Left ventricle myocardium inferior (tissue), 1 donor: ENCODE data around the gene ZNF536. TPM values are rescaled to one million over a fixed set of nuclear protein-coding genes. Genes with fewer than 3 reads are reported as not detected.

Experiments used
- DNase-seq: peaks from one replicate; pipeline ENCODE4 v3.0.0-alpha.2; 2020
- H3K27ac ChIP-seq: fragments of 200-600 bp; replicated peaks from 2 replicates; pipeline ENCODE4 v1.8.0; 2021
- H3K27me3 ChIP-seq: fragments of 200-600 bp; 2 replicates; pipeline ENCODE4 v1.8.0; 2021; ENCODE audit warnings: low read depth
- H3K36me3 ChIP-seq: fragments of 200-600 bp; 2 replicates; pipeline ENCODE4 v1.8.0; 2021
- H3K4me1 ChIP-seq: fragments of 200-600 bp; 2 replicates; pipeline ENCODE4 v1.8.0; 2021
- H3K4me3 ChIP-seq: fragments of 200-600 bp; 2 replicates; pipeline ENCODE4 v1.8.0; 2021; ENCODE audit warnings: mild to moderate bottlenecking, moderate library complexity
- H3K9me3 ChIP-seq: fragments of 200-600 bp; replicated peaks from 2 replicates; pipeline ENCODE4 v1.8.0; 2021
- CTCF ChIP-seq: fragments of 200-600 bp; IDR thresholded peaks from 2 replicates; pipeline ENCODE4 v1.8.0; 2021; ENCODE audit warnings: antibody characterized with exemption, mild to moderate bottlenecking, borderline replicate concordance
- intact Hi-C: fragments of 100-400 bp; cut with micrococcal nuclease; formaldehyde crosslinking; loops from one replicate; pipeline ENCODE4 v1.11.0; 2022
- total RNA-seq: library from RNA; stranded (reverse); fragmentation: NEBNext Ultra II Directional; extraction: Animal tissue kit (Norgen Biotek cat#: 25700); gene quantifications from one replicate; pipeline ENCODE4 v1.2.1, GENCODE V29; 2021
- donor health status: DM: no; HTN: yes; CAD: no; lungs with severe emphysema.

ZNF536 gene
- total RNA-seq, 1 donor from 2014 or later: 4.0 TPM

GRCh38 chr19:30357580-30357954 lies 14.6 kb upstream of the ZNF536 start:
- Histone ChIP-seq H3K4me3 (no peak overlapping the region), H3K27me3 (peaks cover 56% of the 10 kb centered on the region), H3K9me3 (no peaks in the 10 kb centered on the region), H3K36me3 (no peaks in the 10 kb centered on the region), H3K4me1 (no peaks in the 10 kb centered on the region), H3K27ac (no peak overlapping the region)
- no peak for TF ChIP-seq CTCF
- intact Hi-C loops: no loop called here
- DNase-seq: no peak

GRCh38 chr19:30358319-30358718 lies 13.9 kb upstream of the ZNF536 start:
- Histone ChIP-seq H3K27ac (no peak overlapping the region), H3K27me3 (peaks cover 57% of the 10 kb centered on the region), H3K4me3 (no peak overlapping the region), H3K36me3 (no peaks in the 10 kb centered on the region), H3K4me1 (no peaks in the 10 kb centered on the region), H3K9me3 (no peaks in the 10 kb centered on the region)
- intact Hi-C loops: no loop called here
- DNase-seq: no peak
- TF ChIP-seq CTCF: no peak

- no peak for DNase-seq
- intact Hi-C loops: no loop called here
- no peak overlapping the region for H3K27ac ChIP-seq
- TF ChIP-seq CTCF: no peak
- no peaks in the 10 kb centered on the region for H3K9me3 ChIP-seq
- H3K4me3 ChIP-seq: no peak overlapping the region
- peaks cover 57% of the 10 kb centered on the region for H3K27me3 ChIP-seq
- H3K4me1 ChIP-seq: no peaks in the 10 kb centered on the region
- H3K36me3 ChIP-seq: no peaks in the 10 kb centered on the region
Observed at GRCh38 chr19:30358821-30359580, 13.2 kb upstream of the ZNF536 start.

- intact Hi-C loops: no loop called here
- H3K4me3 ChIP-seq: no peak overlapping the region
- H3K27me3 ChIP-seq: peaks cover 55% of the 10 kb centered on the region
- H3K9me3 ChIP-seq: no peaks in the 10 kb centered on the region
- DNase-seq: no peak
- H3K4me1 ChIP-seq: no peaks in the 10 kb centered on the region
- no peak for TF ChIP-seq CTCF
- no peak overlapping the region for H3K27ac ChIP-seq
- no peaks in the 10 kb centered on the region for H3K36me3 ChIP-seq
Observed at GRCh38 chr19:30359936-30360335, 12.2 kb upstream of the ZNF536 start.

GRCh38 chr19:30360376-30361106 lies 11.6 kb upstream of the ZNF536 start:
- Histone ChIP-seq H3K4me1 (no peaks in the 10 kb centered on the region), H3K9me3 (no peaks in the 10 kb centered on the region), H3K27ac (no peak overlapping the region), H3K36me3 (no peaks in the 10 kb centered on the region), H3K4me3 (no peak overlapping the region), H3K27me3 (peaks cover 59% of the 10 kb centered on the region)
- intact Hi-C loops: no loop called here
- no peak for TF ChIP-seq CTCF
- no peak for DNase-seq
